Measurements from ENCODE around the gene ADM2. TPM values are rescaled to one million over a fixed set of nuclear protein-coding genes. Genes with fewer than 3 reads are reported as not detected.

The ADM2 gene
- total and polyA plus RNA-seq, 9 donors: 0.01 to 2.6 (median 0.15) TPM; not detected in 3

GRCh38 chr22:50524676-50525103, 43.3 kb downstream of the ADM2 start:
- Histone ChIP-seq H3K4me3 (peak overlapping the region; percentile 55), H3K27me3 (no peaks in the 10 kb centered on the region), H3K27ac (peak overlapping the region in 1 of 2 donors; percentile 87), H3K4me1 (ENCODE audit: insufficient read depth) (peaks cover 12% of the 10 kb centered on the region), H3K36me3 (no peaks in the 10 kb centered on the region), H3K9me3 (no peaks in the 10 kb centered on the region)
- no peak for DNase-seq
- intact Hi-C loops (cut with DNase I): loop anchor here in 2 of 4 donors (10.0 kb wide), 2 partner anchors 270 to 280 kb away; partner anchors contain the start of genes HDAC10 (in 1 of the 2) and TUBGCP6 (in 1 of the 2)
- WGBS, 3 donors: 5 to 8% (median 7%) methylated on average over 19 of the region's 19 CpGs
- TF ChIP-seq EP300 (IDR thresholded peaks at IDR 0.05) (no peak), CTCF (IDR thresholded peaks at IDR 0.05) (no peak), POLR2A (IDR thresholded peaks at IDR 0.05) (no peak)

- DNase-seq: peak; percentile 96 to 98 (median 98)
- Histone ChIP-seq H3K27me3 (no peaks in the 10 kb centered on the region), H3K4me1 (ENCODE audit: insufficient read depth) (peaks cover 13% of the 10 kb centered on the region), H3K27ac (peak within 1 kb of the TSS; percentile 29 to 87), H3K4me3 (peak within 1 kb of the TSS; percentile 55), H3K36me3 (no peaks in the 10 kb centered on the region), H3K9me3 (no peaks in the 10 kb centered on the region)
- WGBS, 3 donors: 0% methylated on average over 56 to 84 of the region's 84 CpGs
- intact Hi-C loops (cut with DNase I): loop anchor here in 2 of 4 donors (10.0 kb wide), 2 partner anchors 270 to 280 kb away; partner anchors contain the start of genes HDAC10 (in 1 of the 2) and TUBGCP6 (in 1 of the 2)
- TF ChIP-seq POLR2A (IDR thresholded peaks at IDR 0.05) (peak; percentile 56), CTCF (IDR thresholded peaks at IDR 0.05) (peak; percentile 14 to 65 (median 58)), EP300 (IDR thresholded peaks at IDR 0.05) (no peak)
Observed at GRCh38 chr22:50525104-50525857, 43.9 kb downstream of the ADM2 start, which contains the start of gene SCO2. SCO2 (minus strand) TSS chr22:50525598; CDS start chr22:50524411, 1,187 bp downstream.

GRCh38 chr22:50525858-50526107, 44.4 kb downstream of the ADM2 start:
- no peak for DNase-seq
- TF ChIP-seq CTCF (IDR thresholded peaks at IDR 0.05) (no peak), EP300 (IDR thresholded peaks at IDR 0.05) (no peak), POLR2A (IDR thresholded peaks at IDR 0.05) (no peak)
- H3K27me3 ChIP-seq: no peaks in the 10 kb centered on the region
- WGBS, 3 donors: 0% methylated on average over 3 to 33 of the region's 33 CpGs
- no peaks in the 10 kb centered on the region for H3K36me3 ChIP-seq
- H3K9me3 ChIP-seq: no peaks in the 10 kb centered on the region
- H3K4me3 ChIP-seq: peak overlapping the region; percentile 55
- peak overlapping the region; percentile 29 to 87 for H3K27ac ChIP-seq
- peaks cover 17% of the 10 kb centered on the region for H3K4me1 ChIP-seq (ENCODE audit: insufficient read depth)
- intact Hi-C loops (cut with DNase I): loop anchor here in 2 of 4 donors (10.0 kb wide), 2 partner anchors 271 to 281 kb away; partner anchors contain the start of genes HDAC10 (in 1 of the 2) and TUBGCP6 (in 1 of the 2)

- intact Hi-C loops (cut with DNase I): loop anchor here in 2 of 4 donors (10.0 kb wide), 2 partner anchors 271 to 281 kb away; partner anchors contain the start of genes HDAC10 (in 1 of the 2) and TUBGCP6 (in 1 of the 2)
- Histone ChIP-seq H3K36me3 (no peaks in the 10 kb centered on the region), H3K4me3 (peak overlapping the region; percentile 55), H3K4me1 (ENCODE audit: insufficient read depth) (peaks cover 21% of the 10 kb centered on the region), H3K9me3 (no peaks in the 10 kb centered on the region), H3K27ac (peak overlapping the region; percentile 29 to 87), H3K27me3 (peaks cover 2% of the 10 kb centered on the region)
- 1 to 2% (median 1%) methylated on average over 56 to 77 of the region's 77 CpGs for WGBS, 3 donors
- DNase-seq: peak; percentile 74 to 86 (median 85)
- peak in 2 of 3 donors; percentile 6 to 50 for TF ChIP-seq CTCF (IDR thresholded peaks at IDR 0.05)
- no peak for TF ChIP-seq EP300 (IDR thresholded peaks at IDR 0.05)
- no peak for TF ChIP-seq POLR2A (IDR thresholded peaks at IDR 0.05)
Observed at GRCh38 chr22:50526108-50526833, 44.9 kb downstream of the ADM2 start.
